ENCODE measurements around the gene PNO1. TPM values are rescaled to one million over a fixed set of nuclear protein-coding genes. Genes with fewer than 3 reads are reported as not detected.

PNO1 gene
- total RNA-seq, 1 donor from 2014 or later = 10.3 TPM

DNA sequence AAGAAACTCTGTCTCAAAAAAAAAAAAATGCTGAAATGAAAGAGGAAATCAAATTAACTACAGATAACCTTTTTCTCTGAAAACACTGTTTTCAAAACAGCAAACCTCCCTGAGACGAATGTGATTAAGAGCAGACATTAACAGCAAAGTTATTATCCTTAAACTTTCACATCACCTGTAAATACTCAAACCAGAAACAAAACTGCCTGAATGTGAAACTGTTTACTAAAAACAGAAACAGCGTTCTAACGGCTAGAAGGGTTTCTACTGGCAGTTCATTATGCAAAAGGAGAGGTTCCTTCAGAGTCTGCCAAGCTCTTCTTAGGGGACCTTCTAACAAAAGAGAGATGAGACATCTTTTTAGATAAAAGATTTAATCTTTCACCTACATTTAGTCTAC, 45.9 kb downstream of the PNO1 start:
- H3K27me3 Mint-ChIP-seq (ENCODE audit: unreplicated experiment) = no peaks in the 10 kb centered on the region
- no peak overlapping the region for H3K27ac Mint-ChIP-seq (ENCODE audit: unreplicated experiment)
- no peaks in the 10 kb centered on the region for H3K9me3 Mint-ChIP-seq (ENCODE audit: unreplicated experiment)
- TF ChIP-seq, protein P1, sequence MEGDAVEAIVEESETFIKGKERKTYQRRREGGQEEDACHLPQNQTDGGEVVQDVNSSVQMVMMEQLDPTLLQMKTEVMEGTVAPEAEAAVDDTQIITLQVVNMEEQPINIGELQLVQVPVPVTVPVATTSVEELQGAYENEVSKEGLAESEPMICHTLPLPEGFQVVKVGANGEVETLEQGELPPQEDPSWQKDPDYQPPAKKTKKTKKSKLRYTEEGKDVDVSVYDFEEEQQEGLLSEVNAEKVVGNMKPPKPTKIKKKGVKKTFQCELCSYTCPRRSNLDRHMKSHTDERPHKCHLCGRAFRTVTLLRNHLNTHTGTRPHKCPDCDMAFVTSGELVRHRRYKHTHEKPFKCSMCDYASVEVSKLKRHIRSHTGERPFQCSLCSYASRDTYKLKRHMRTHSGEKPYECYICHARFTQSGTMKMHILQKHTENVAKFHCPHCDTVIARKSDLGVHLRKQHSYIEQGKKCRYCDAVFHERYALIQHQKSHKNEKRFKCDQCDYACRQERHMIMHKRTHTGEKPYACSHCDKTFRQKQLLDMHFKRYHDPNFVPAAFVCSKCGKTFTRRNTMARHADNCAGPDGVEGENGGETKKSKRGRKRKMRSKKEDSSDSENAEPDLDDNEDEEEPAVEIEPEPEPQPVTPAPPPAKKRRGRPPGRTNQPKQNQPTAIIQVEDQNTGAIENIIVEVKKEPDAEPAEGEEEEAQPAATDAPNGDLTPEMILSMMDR (IDR thresholded peaks at IDR 0.05) = no peak
- no peak for DNase-seq (ENCODE audit: extremely low spot score, unreplicated experiment)
- H3K36me3 Mint-ChIP-seq (ENCODE audit: unreplicated experiment) = peaks cover 7% of the 10 kb centered on the region
- no peak overlapping the region for H3K4me3 Mint-ChIP-seq (ENCODE audit: unreplicated experiment)
- peaks cover 13% of the 10 kb centered on the region for H3K4me1 Mint-ChIP-seq (ENCODE audit: unreplicated experiment)

DNA sequence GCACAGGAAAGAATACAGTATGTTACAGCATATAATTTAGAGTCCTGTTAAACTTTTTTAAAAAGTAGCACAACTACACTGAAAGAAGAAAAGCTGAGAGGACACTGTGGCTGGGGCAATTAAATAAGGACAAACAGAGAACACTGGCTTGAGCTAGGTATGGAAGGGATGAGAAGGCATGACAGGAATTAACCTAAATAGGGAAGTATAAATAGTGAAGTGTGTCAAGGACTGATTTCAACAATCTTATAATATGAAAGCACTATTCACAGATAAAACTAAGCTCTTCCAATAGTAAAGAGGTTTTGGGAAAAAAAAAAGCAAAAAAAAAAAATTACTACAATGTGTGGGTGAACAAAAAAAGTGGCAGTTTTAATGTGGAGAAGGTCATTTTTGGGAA, 49.1 kb downstream of the PNO1 start:
- peaks cover 13% of the 10 kb centered on the region for H3K4me1 Mint-ChIP-seq (ENCODE audit: unreplicated experiment)
- peaks cover 12% of the 10 kb centered on the region for H3K36me3 Mint-ChIP-seq (ENCODE audit: unreplicated experiment)
- TF ChIP-seq, protein P1 (IDR thresholded peaks at IDR 0.05) = no peak
- peak overlapping the region; percentile 37 for H3K27ac Mint-ChIP-seq (ENCODE audit: unreplicated experiment)
- H3K27me3 Mint-ChIP-seq (ENCODE audit: unreplicated experiment) = no peaks in the 10 kb centered on the region
- DNase-seq (ENCODE audit: extremely low spot score, unreplicated experiment) = no peak
- no peaks in the 10 kb centered on the region for H3K9me3 Mint-ChIP-seq (ENCODE audit: unreplicated experiment)
- H3K4me3 Mint-ChIP-seq (ENCODE audit: unreplicated experiment) = no peak overlapping the region

DNA sequence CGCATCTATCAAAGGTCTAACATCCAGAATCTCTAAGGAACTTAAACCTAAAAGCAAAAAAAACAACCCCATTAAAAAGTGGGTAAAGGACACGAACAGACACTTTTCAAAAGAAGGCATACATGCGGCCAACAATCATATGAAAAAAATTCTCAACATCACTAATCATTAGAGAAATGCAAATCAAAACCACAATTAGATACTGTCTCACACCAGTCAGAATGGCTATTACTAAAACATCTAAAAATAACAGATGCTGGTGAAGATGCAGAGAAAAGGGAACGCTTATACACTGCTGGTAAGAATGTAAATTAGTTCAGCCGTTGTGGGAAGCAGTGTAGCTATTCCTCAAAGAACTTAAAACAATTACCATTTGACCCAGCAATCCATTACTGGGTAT, 56.7 kb downstream of the PNO1 start:
- DNase-seq (ENCODE audit: extremely low spot score, unreplicated experiment) = no peak
- TF ChIP-seq, protein P1 (IDR thresholded peaks at IDR 0.05) = no peak
- Mint-ChIP-seq H3K27ac (ENCODE audit: unreplicated experiment) (no peak overlapping the region), H3K4me1 (ENCODE audit: unreplicated experiment) (peaks cover 23% of the 10 kb centered on the region), H3K4me3 (ENCODE audit: unreplicated experiment) (no peak overlapping the region), H3K27me3 (ENCODE audit: unreplicated experiment) (no peaks in the 10 kb centered on the region), H3K36me3 (ENCODE audit: unreplicated experiment) (peaks cover 12% of the 10 kb centered on the region), H3K9me3 (ENCODE audit: unreplicated experiment) (no peaks in the 10 kb centered on the region)

DNA sequence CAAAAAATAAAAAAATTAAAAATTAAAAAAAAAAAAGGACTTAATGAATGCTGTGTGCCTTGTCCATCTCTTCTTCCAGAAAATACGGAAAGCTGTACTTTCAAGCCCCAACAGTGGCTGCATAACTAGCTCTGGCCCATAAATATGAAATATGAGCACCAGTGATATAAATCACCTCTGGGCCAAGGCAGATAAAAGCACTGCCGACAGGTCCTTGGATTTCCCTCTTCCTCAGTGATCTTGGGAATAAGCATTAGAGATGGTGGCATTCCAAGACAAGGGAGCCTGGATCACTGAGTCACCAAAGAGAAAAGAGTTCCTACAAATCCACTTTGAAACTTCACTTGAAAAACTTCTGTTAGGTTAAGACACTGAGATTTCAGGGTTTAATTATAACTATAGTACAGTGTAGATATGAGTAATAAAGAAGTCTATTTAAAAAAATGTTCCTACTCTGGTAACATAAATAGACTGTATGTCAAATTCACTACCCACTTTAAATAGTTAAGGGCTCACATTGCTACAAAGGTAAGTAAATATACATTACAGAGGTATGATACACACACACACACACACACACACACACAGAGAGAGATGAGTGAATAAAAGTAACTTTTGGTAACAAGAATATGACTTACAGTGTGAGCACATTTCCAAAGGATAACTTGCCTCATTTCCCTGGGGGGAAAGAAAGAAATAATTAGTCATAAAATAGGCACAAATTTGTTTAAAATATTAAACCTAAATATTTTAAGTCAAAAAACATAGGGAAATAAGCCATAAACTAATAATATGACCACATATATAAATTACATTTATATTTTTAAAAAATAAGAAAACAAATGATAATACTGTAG, 59.0 kb downstream of the PNO1 start:
- H3K36me3 Mint-ChIP-seq (ENCODE audit: unreplicated experiment) = peaks cover 16% of the 10 kb centered on the region
- H3K27ac Mint-ChIP-seq (ENCODE audit: unreplicated experiment) = no peak overlapping the region
- H3K9me3 Mint-ChIP-seq (ENCODE audit: unreplicated experiment) = peaks cover 7% of the 10 kb centered on the region
- DNase-seq (ENCODE audit: extremely low spot score, unreplicated experiment) = no peak
- TF ChIP-seq, protein P1 (IDR thresholded peaks at IDR 0.05) = no peak
- H3K27me3 Mint-ChIP-seq (ENCODE audit: unreplicated experiment) = no peaks in the 10 kb centered on the region
- H3K4me3 Mint-ChIP-seq (ENCODE audit: unreplicated experiment) = no peak overlapping the region
- peaks cover 31% of the 10 kb centered on the region for H3K4me1 Mint-ChIP-seq (ENCODE audit: unreplicated experiment)

DNA sequence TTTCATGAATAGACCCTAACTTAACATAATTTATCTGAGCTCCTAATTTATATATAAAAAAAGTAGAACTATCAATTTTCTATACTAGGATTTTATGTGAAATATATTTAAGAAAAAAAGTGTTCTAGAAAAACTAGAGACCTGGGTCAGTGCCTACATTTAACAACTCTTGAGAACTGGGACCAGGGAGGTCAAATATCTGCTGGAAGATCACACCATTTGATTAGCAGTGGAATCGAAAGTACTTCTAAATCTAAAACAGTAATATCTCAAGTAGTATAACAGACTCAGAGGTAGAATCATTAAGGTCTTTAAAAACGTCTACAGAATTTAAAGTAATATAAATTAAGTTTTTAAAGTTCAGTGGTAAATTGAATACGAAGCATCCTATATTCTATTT, 60.0 kb downstream of the PNO1 start:
- Mint-ChIP-seq H3K9me3 (ENCODE audit: unreplicated experiment) (peaks cover 7% of the 10 kb centered on the region), H3K36me3 (ENCODE audit: unreplicated experiment) (peaks cover 14% of the 10 kb centered on the region), H3K4me1 (ENCODE audit: unreplicated experiment) (peaks cover 38% of the 10 kb centered on the region), H3K4me3 (ENCODE audit: unreplicated experiment) (no peak overlapping the region), H3K27ac (ENCODE audit: unreplicated experiment) (no peak overlapping the region), H3K27me3 (ENCODE audit: unreplicated experiment) (no peaks in the 10 kb centered on the region)
- no peak for DNase-seq (ENCODE audit: extremely low spot score, unreplicated experiment)
- TF ChIP-seq, protein P1 (IDR thresholded peaks at IDR 0.05) = no peak

Data from osteocyte (in vitro differentiated cells).